ENCODE measurements around the gene JAKMIP2. TPM values are rescaled to one million over a fixed set of nuclear protein-coding genes. Genes with fewer than 3 reads are reported as not detected.

JAKMIP2 gene
- total and polyA plus RNA-seq, 2 donors (not counting 3 experiments of a cell fraction or from before 2014, with no cell fraction given): not detected

DNA sequence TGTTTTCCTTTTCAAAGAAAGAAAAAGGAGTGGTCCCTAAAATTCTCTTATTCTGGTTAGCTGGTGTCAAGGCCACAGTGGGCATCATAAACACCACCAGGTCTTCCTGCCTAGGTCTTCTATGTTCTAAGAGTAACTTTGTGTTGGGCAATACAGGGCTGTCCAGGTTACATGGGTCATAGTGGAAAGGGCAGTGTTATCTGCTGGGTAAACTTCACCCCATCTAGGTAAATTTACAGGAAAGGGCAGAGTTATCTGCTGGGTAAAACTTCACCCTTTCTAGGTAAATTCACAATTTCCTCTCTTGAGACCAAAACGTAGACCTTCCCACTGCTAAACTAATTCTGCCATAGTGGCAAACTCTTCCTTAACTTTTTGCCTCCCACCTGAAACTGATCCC is 18.9 kb upstream of the JAKMIP2 start:
- TF ChIP-seq, protein P1, sequence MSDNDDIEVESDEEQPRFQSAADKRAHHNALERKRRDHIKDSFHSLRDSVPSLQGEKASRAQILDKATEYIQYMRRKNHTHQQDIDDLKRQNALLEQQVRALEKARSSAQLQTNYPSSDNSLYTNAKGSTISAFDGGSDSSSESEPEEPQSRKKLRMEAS (IDR thresholded peaks at IDR 0.05; ENCODE audit: insufficient read depth, insufficient read length): no peak
- TF ChIP-seq MYC (IDR thresholded peaks at IDR 0.05; ENCODE audit: low read depth, low read length) (no peak), POLR2A (IDR thresholded peaks at IDR 0.05; ENCODE audit: low read depth, low read length) (no peak), FOS (IDR thresholded peaks at IDR 0.05; ENCODE audit: borderline replicate concordance, insufficient read depth, low read length) (no peak), GATA2 (IDR thresholded peaks at IDR 0.05; ENCODE audit: insufficient read depth, insufficient read length, low read depth, low read length) (no peak), JUN (IDR thresholded peaks at IDR 0.05; ENCODE audit: borderline replicate concordance, insufficient read depth, insufficient read length, low read depth) (no peak), EZH2 (IDR thresholded peaks at IDR 0.05; ENCODE audit: borderline replicate concordance, low read depth, low read length, severe bottlenecking) (no peak), POLR2AphosphoS5 (IDR thresholded peaks at IDR 0.05; ENCODE audit: insufficient read depth, low read depth, low read length) (no peak)
- TF ChIP-seq, protein P2, sequence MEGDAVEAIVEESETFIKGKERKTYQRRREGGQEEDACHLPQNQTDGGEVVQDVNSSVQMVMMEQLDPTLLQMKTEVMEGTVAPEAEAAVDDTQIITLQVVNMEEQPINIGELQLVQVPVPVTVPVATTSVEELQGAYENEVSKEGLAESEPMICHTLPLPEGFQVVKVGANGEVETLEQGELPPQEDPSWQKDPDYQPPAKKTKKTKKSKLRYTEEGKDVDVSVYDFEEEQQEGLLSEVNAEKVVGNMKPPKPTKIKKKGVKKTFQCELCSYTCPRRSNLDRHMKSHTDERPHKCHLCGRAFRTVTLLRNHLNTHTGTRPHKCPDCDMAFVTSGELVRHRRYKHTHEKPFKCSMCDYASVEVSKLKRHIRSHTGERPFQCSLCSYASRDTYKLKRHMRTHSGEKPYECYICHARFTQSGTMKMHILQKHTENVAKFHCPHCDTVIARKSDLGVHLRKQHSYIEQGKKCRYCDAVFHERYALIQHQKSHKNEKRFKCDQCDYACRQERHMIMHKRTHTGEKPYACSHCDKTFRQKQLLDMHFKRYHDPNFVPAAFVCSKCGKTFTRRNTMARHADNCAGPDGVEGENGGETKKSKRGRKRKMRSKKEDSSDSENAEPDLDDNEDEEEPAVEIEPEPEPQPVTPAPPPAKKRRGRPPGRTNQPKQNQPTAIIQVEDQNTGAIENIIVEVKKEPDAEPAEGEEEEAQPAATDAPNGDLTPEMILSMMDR (IDR thresholded peaks at IDR 0.05; ENCODE audit: extremely low read depth in 1 of 2, insufficient read depth in 1 of 2, low read depth in 1 of 2, low read length in 2 of 2): no peak
- DNase-seq (ENCODE audit: low read depth, low spot score) (no peak), FAIRE-seq (no peak)
- no peak overlapping the region for H3K9ac ChIP-seq (replicated peaks; ENCODE audit: extremely low read depth, insufficient read depth, low read length)
- no peaks in the 10 kb centered on the region for H4K20me1 ChIP-seq (replicated peaks; ENCODE audit: control insufficient read depth, extremely low read depth, insufficient read depth, low read length)
- H3K27ac ChIP-seq (ENCODE audit: insufficient read depth, low read depth, low read length): no peak overlapping the region
- H3K4me2 ChIP-seq (ENCODE audit: insufficient read depth, low read length): no peak overlapping the region
- ChIA-PET CTCF (no interaction called here), POLR2A (no interaction called here)
- dilution Hi-C loops (cut with MboI; ENCODE audit: extremely low pct_ligation_motif_present, low sequenced_read_pairs): no loop called here
- H3K9me3 ChIP-seq (replicated peaks; ENCODE audit: control insufficient read depth, insufficient read depth, low read length): no peaks in the 10 kb centered on the region
- H2AFZ ChIP-seq (ENCODE audit: low read depth, low read length): no peak overlapping the region
- BruUV-seq (replicated peaks): no TSS peak
- H3K36me3 ChIP-seq (ENCODE audit: control insufficient read depth in 2 of 2, extremely low read depth in 1 of 2, insufficient read depth in 2 of 2, low read length in 2 of 2): no peaks in the 10 kb centered on the region
- no peaks in the 10 kb centered on the region for H3K79me2 ChIP-seq (ENCODE audit: control insufficient read depth, insufficient read depth, low read length)
- no peaks in the 10 kb centered on the region for H3K4me1 ChIP-seq (ENCODE audit: control insufficient read depth, extremely low read depth, insufficient read depth, low read length)
- H3K4me3 ChIP-seq (replicated peaks in 1 of 3; ENCODE audit: insufficient read depth in 1 of 3, low read depth in 1 of 3, low read length in 3 of 3): no peak overlapping the region
- intact Hi-C loops (cut with micrococcal nuclease): no loop called here
- H3K9me1 ChIP-seq (replicated peaks; ENCODE audit: control insufficient read depth, extremely low read depth, insufficient read depth, low read length): no peaks in the 10 kb centered on the region
- peaks cover 2% of the 10 kb centered on the region in 2 experiments for H3K27me3 ChIP-seq (ENCODE audit: control insufficient read depth in 2 of 2, insufficient read depth in 2 of 2, low read length in 2 of 2)
